Tibial nerve (tissue), 4 donors: Measurements from ENCODE around the gene RPS29. TPM values are rescaled to one million over a fixed set of nuclear protein-coding genes. Genes with fewer than 3 reads are reported as not detected.
"Not testable (repeated sequence)": the region's sequence is repeated elsewhere in the genome, so short reads cannot be mapped to it uniquely, and the experiment has no call there.

Experiments
- DNase-seq, 2 donors: peaks; one replicate each; pipeline ENCODE4 v3.0.0-alpha.2; 2019; ENCODE audit warnings: low spot score in 2 of 2
- H3K27ac ChIP-seq, 4 donors: fragments of 200-600 bp; sonication (generic) in 3 of 4; one replicate each; pipeline ENCODE4 v1.5.1; 2017 to 2019; ENCODE audit warnings: mild to moderate bottlenecking in 1 of 4
- H3K27me3 ChIP-seq, 2 donors: fragments of 200-600 bp; sonication (generic) in 1 of 2; one replicate each; pipeline versions ENCODE4 v1.5.1 to v1.6.0; 2017 to 2019
- H3K36me3 ChIP-seq, 3 donors: fragments of 200-600 bp; sonication (generic); one replicate each; pipeline ENCODE4 v1.5.1; 2018 to 2019
- H3K4me1 ChIP-seq, 4 donors: fragments of 200-600 bp; sonication (generic) in 3 of 4; one replicate each; pipeline ENCODE4 v1.5.1; 2017 to 2019
- H3K4me3 ChIP-seq, 4 donors: fragments of 200-600 bp; sonication (generic) in 3 of 4; one replicate each; pipeline ENCODE4 v1.5.1; 2017 to 2019; ENCODE audit warnings: mild to moderate bottlenecking in 1 of 4, moderate library complexity in 1 of 4
- H3K9me3 ChIP-seq, 4 donors: fragments of 200-600 bp; sonication (generic) in 3 of 4; one replicate each; pipeline ENCODE4 v1.5.1; 2017 to 2019
- EP300 ChIP-seq, 2 donors: sonication (generic); formaldehyde crosslinking; IDR thresholded peaks; one replicate each; pipeline ENCODE4 v1.6.1; 2017; ENCODE audit warnings: antibody characterized with exemption in 2 of 2, mild to moderate bottlenecking in 1 of 2
- POLR2A ChIP-seq, 2 donors: fragments of 450-650 bp; IDR thresholded peaks; one replicate each; pipeline ENCODE4 v1.6.1; 2017; ENCODE audit warnings: antibody characterized with exemption in 2 of 2, mild to moderate bottlenecking in 2 of 2, moderate library complexity in 2 of 2
- WGBS, 2 donors: methylation state at CpG; one replicate each; pipeline ENCODE4 v1.1.5; 2018; 5-methylcytosine and 5-hydroxymethylcytosine counted together
- total RNA-seq, 4 donors: library from RNA; depleted of rRNA; stranded (reverse); fragments of >200 nt; gene quantifications; one replicate each; pipeline ENCODE4 v1.1.0, GENCODE V29; 2016
- TF ChIP-seq, protein P1 (sequence below), 5 experiments: fragments of 200-600 bp in 3 of 5; fragments of 450-650 bp in 2 of 5; sonication (generic) in 3 of 5; IDR thresholded peaks; one replicate each; pipeline ENCODE4 v1.5.1; 2016 to 2019; ENCODE audit warnings: antibody characterized with exemption in 5 of 5, mild to moderate bottlenecking in 3 of 5, moderate library complexity in 2 of 5

The RPS29 gene
- total RNA-seq, 4 donors from 2014 or later = 3,106 to 5,465 (median 5,153) TPM

DNA sequence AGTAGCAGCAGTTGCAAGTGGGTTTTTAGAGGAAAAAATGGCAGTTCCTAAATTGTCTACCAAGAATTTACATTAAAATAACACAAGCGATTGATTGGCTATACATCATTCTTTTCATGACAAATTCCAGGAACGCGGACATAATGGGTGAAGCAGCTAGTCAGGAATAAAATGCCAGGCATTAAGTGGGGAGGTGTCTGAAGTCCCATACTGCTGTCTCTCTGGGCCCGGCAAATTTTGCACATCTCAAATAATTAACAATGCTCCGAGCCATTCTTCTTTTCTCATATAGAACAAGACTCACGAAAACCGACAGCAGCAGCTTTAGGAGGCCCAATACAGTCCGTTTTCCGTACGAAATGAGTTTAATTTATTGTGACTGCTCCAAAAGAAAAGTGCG lies 33.5 kb upstream of the RPS29 start:
- peaks cover 0 to 59% (median 29%) of the 10 kb centered on the region in 4 donors for H3K4me1 ChIP-seq
- 1% methylated on average over 11 of the region's 11 CpGs for WGBS, 2 donors
- peak overlapping the region; percentile 61 to 98 (median 88) for H3K4me3 ChIP-seq
- no peaks in the 10 kb centered on the region for H3K27me3 ChIP-seq
- peaks cover 0 to 25% (median 8%) of the 10 kb centered on the region in 3 donors for H3K36me3 ChIP-seq
- no peaks in the 10 kb centered on the region for H3K9me3 ChIP-seq
- no peak for DNase-seq
- H3K27ac ChIP-seq = peak overlapping the region; percentile 65 to 96 (median 95)
- TF ChIP-seq EP300 (IDR thresholded peaks at IDR 0.05) (no peak), POLR2A (IDR thresholded peaks at IDR 0.05) (no peak)
- TF ChIP-seq, protein P1, sequence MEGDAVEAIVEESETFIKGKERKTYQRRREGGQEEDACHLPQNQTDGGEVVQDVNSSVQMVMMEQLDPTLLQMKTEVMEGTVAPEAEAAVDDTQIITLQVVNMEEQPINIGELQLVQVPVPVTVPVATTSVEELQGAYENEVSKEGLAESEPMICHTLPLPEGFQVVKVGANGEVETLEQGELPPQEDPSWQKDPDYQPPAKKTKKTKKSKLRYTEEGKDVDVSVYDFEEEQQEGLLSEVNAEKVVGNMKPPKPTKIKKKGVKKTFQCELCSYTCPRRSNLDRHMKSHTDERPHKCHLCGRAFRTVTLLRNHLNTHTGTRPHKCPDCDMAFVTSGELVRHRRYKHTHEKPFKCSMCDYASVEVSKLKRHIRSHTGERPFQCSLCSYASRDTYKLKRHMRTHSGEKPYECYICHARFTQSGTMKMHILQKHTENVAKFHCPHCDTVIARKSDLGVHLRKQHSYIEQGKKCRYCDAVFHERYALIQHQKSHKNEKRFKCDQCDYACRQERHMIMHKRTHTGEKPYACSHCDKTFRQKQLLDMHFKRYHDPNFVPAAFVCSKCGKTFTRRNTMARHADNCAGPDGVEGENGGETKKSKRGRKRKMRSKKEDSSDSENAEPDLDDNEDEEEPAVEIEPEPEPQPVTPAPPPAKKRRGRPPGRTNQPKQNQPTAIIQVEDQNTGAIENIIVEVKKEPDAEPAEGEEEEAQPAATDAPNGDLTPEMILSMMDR (IDR thresholded peaks at IDR 0.05) = no peak

DNA sequence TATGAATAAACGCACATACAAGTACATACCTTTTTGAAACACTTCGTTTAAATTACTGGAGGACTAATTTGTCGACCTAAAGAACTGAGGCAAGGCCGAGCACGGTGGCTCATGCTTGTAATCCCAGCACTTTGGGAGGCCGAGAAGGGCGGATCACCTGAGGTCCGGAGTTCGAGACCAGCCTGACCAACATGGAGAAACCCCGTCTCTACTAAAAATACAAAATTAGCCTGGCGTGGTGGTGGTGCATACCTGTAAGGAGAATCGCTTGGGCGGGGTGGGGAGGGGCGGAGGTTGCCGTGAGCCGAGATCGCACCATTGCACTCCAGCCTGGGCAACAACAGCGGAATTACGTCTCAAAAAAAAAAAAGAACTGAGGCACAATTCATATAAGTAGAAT lies 33.1 kb upstream of the RPS29 start:
- H3K36me3 ChIP-seq = peaks cover 0 to 25% (median 8%) of the 10 kb centered on the region in 3 donors
- not testable (repeated sequence) for DNase-seq, H3K9me3 ChIP-seq, H3K27me3 ChIP-seq
- 69 to 73% methylated on average over 19 of the region's 19 CpGs for WGBS, 2 donors
- peak overlapping the region; percentile 61 to 98 (median 88) for H3K4me3 ChIP-seq
- H3K27ac ChIP-seq = peak overlapping the region in 2 of 4 donors; percentile 95 to 96
- H3K4me1 ChIP-seq = peaks cover 0 to 54% (median 29%) of the 10 kb centered on the region in 4 donors

DNA sequence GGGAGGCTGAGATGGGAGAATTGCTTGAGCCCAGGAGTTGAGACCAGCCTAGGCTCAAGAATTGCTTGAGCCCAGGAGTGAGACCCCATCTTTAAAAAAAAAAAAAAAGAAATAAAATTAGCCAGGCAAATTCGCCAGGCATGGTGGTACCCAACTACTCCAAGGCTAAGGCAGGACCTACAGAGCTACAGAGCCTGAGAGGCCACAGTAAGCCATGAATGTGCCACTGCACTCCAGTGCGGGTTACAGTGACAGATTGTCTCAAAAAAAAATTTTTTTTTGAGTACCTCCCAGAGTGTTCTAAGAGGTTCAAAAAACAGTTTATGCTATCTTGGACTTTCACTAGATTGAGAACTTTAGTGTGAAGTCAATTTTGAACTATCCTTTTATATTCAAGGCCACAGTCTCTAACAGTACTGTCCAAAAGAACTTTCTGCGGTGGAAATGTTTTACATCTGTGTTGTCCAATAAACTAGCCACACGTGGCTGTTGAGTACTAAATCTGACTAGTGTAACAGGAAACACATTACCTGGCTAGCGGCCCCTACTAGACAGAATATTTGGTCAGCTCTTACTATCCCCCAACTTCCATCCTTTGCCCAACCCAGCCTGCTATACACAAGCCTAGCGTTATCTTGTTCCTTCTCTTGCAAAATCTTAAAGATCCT lies 31.8 kb upstream of the RPS29 start:
- Histone ChIP-seq H3K4me1 (peaks cover 0 to 41% (median 21%) of the 10 kb centered on the region in 4 donors), H3K27me3 (no peaks in the 10 kb centered on the region)
- 85 to 93% methylated on average over 6 of the region's 6 CpGs for WGBS, 2 donors

DNA sequence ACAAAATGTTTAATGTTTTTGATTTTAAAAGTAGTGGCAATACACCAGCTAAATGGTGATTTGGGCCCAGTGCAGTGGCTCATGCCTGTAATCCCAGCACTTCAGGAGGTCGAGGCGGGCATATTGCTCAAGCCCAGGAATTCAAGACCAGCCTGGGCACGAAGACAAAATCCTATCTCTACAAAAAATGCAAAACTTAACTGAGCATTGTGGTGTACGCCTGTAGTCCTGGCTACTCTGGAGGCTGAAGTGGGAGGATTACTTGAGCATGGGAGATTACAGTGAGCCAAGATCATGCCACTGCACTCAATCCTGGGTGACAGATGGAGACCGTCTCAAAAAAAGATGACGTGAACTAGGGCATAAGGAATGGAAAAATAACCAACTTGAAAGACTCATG lies 29.6 kb upstream of the RPS29 start:
- H3K27me3 ChIP-seq = no peaks in the 10 kb centered on the region
- DNase-seq = no peak
- H3K36me3 ChIP-seq = peaks cover 0 to 30% (median 8%) of the 10 kb centered on the region in 3 donors
- TF ChIP-seq, protein P1 (IDR thresholded peaks at IDR 0.05) = no peak
- TF ChIP-seq POLR2A (IDR thresholded peaks at IDR 0.05) (no peak), EP300 (IDR thresholded peaks at IDR 0.05) (no peak)
- no peak overlapping the region for H3K4me3 ChIP-seq
- H3K27ac ChIP-seq = no peak overlapping the region
- 93 to 94% methylated on average over 6 of the region's 6 CpGs for WGBS, 2 donors
- no peaks in the 10 kb centered on the region for H3K9me3 ChIP-seq
- peaks cover 0 to 24% (median 6%) of the 10 kb centered on the region in 4 donors for H3K4me1 ChIP-seq

More for the DNA sequence above, 31.8 kb upstream of the RPS29 start:
- TF ChIP-seq, protein P1 (IDR thresholded peaks at IDR 0.05) = no peak
- TF ChIP-seq EP300 (IDR thresholded peaks at IDR 0.05) (no peak), POLR2A (IDR thresholded peaks at IDR 0.05) (no peak)
- no peak for DNase-seq
- Histone ChIP-seq H3K27ac (no peak overlapping the region), H3K9me3 (no peaks in the 10 kb centered on the region), H3K36me3 (peaks cover 0 to 25% (median 8%) of the 10 kb centered on the region in 3 donors), H3K4me3 (no peak overlapping the region)

DNA sequence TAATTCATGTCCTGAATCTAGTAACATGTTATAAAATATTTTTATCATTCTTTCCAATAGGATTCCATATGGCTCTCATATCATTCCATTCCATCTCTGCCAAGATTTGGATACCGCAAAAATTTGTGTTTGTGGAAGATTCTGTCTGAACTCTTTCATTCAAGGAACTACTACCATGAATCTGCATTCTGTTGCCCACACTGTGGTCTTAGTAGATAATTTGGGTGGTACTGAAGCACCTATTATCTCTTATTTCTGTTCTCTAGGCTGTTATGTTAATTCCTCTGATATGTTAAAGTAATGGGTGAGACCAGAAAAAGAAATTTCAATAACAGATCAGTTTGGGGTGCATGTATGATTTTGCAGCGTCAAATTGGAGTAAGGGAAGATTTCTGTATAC lies 28.0 kb upstream of the RPS29 start:
- whole genome bisulfite sequencing, 2 donors = 92% methylated on average over 2 of the region's 2 CpGs
- Histone ChIP-seq H3K27ac (no peak overlapping the region), H3K9me3 (no peaks in the 10 kb centered on the region), H3K36me3 (peaks cover 0 to 30% (median 8%) of the 10 kb centered on the region in 3 donors), H3K4me3 (no peak overlapping the region), H3K27me3 (no peaks in the 10 kb centered on the region), H3K4me1 (peaks cover 0 to 18% (median 2%) of the 10 kb centered on the region in 4 donors)
- TF ChIP-seq EP300 (IDR thresholded peaks at IDR 0.05) (no peak), POLR2A (IDR thresholded peaks at IDR 0.05) (no peak)
- TF ChIP-seq, protein P1 (IDR thresholded peaks at IDR 0.05) = no peak
- no peak for DNase-seq
